Activated naive CD4-positive, alpha-beta T cell treated with anti-CD3 and anti-CD28 coated beads for 36 hours (primary cell): ENCODE data around the gene DLG2. TPM values are rescaled to one million over a fixed set of nuclear protein-coding genes. Genes with fewer than 3 reads are reported as not detected.

Experiments used
- CTCF ChIA-PET: fragments of 350-600 bp; sonication (Branson Sonifier 250); formaldehyde crosslinking; loops from one replicate; lab custom pipeline; 2021; ENCODE audit warnings: antibody characterized with exemption; lab: Charles Lee
- DNase-seq: peaks from one replicate; pipeline ENCODE4 v3.0.0-alpha.2; 2020
- H3K27ac Mint-ChIP-seq: one replicate; pipeline ENCODE4 v1.8.0; 2021; ENCODE audit warnings: mild to moderate bottlenecking, mixed read lengths
- H3K27me3 Mint-ChIP-seq: one replicate; pipeline ENCODE4 v1.8.0; 2021; ENCODE audit warnings: low read depth, mixed read lengths
- H3K36me3 Mint-ChIP-seq: one replicate; pipeline ENCODE4 v1.8.0; 2021; ENCODE audit warnings: low read depth, mixed read lengths
- H3K4me1 Mint-ChIP-seq: one replicate; pipeline ENCODE4 v1.8.0; 2021; ENCODE audit warnings: low read depth, mixed read lengths
- H3K4me3 Mint-ChIP-seq: one replicate; pipeline ENCODE4 v1.8.0; 2021; ENCODE audit warnings: mild to moderate bottlenecking, moderate library complexity, mixed read lengths
- H3K9me3 Mint-ChIP-seq: one replicate; pipeline ENCODE4 v1.8.0; 2021; ENCODE audit warnings: mixed read lengths
- intact Hi-C: fragments of 100-400 bp; cut with micrococcal nuclease; formaldehyde crosslinking; loops from one replicate; pipeline ENCODE4 v1.15.1; 2023
- total RNA-seq, 2 experiments: library from RNA; stranded (reverse); gene quantifications; one replicate each; pipeline ENCODE4 v1.2.3, GENCODE V29; 2021

Gene DLG2
- total RNA-seq, 2 experiments from 2014 or later, result 3.3 to 4.6 TPM

- H3K9me3 Mint-ChIP-seq, result no peaks in the 10 kb centered on the region
- no peak overlapping the region for H3K4me3 Mint-ChIP-seq
- DNase-seq, result no peak
- CTCF ChIA-PET, result interaction anchor here (0.6 kb wide), 1 partner anchor 184 kb away, joined by 3 read pairs; no protein-coding TSS in a partner anchor
- no peaks in the 10 kb centered on the region for H3K4me1 Mint-ChIP-seq
- intact Hi-C loops, result no loop called here
- no peak overlapping the region for H3K27ac Mint-ChIP-seq
- H3K27me3 Mint-ChIP-seq, result peaks cover 6% of the 10 kb centered on the region
- no peaks in the 10 kb centered on the region for H3K36me3 Mint-ChIP-seq
Observed at GRCh38 chr11:83493917-83494316, 2133.2 kb downstream of the DLG2 start.

- no peak for DNase-seq
- Mint-ChIP-seq H3K36me3 (no peaks in the 10 kb centered on the region), H3K4me1 (no peaks in the 10 kb centered on the region), H3K27me3 (peaks cover 8% of the 10 kb centered on the region), H3K27ac (no peak overlapping the region), H3K9me3 (no peaks in the 10 kb centered on the region), H3K4me3 (no peak overlapping the region)
- intact Hi-C loops, result no loop called here
- CTCF ChIA-PET, result no interaction called here
Observed at GRCh38 chr11:83493034-83493433, 2134.1 kb downstream of the DLG2 start.

- H3K27ac Mint-ChIP-seq, result no peak overlapping the region
- peaks cover 5% of the 10 kb centered on the region for H3K27me3 Mint-ChIP-seq
- no peak overlapping the region for H3K4me3 Mint-ChIP-seq
- CTCF ChIA-PET, result interaction anchor here (0.6 kb wide), 1 partner anchor 17 kb away, joined by 7 read pairs; no protein-coding TSS in a partner anchor
- H3K4me1 Mint-ChIP-seq, result no peaks in the 10 kb centered on the region
- H3K36me3 Mint-ChIP-seq, result no peaks in the 10 kb centered on the region
- intact Hi-C loops, result no loop called here
- DNase-seq, result no peak
- no peaks in the 10 kb centered on the region for H3K9me3 Mint-ChIP-seq
Observed at GRCh38 chr11:83483808-83484207, 2143.3 kb downstream of the DLG2 start.

- no peaks in the 10 kb centered on the region for H3K9me3 Mint-ChIP-seq
- CTCF ChIA-PET, result no interaction called here
- H3K4me3 Mint-ChIP-seq, result no peak overlapping the region
Observed at GRCh38 chr11:83480811-83481210, 2146.3 kb downstream of the DLG2 start.

GRCh38 chr11:83480251-83480650, 2146.9 kb downstream of the DLG2 start:
- Mint-ChIP-seq H3K27me3 (peaks cover 9% of the 10 kb centered on the region), H3K36me3 (no peaks in the 10 kb centered on the region), H3K4me1 (no peaks in the 10 kb centered on the region), H3K4me3 (no peak overlapping the region), H3K27ac (no peak overlapping the region), H3K9me3 (no peaks in the 10 kb centered on the region)
- intact Hi-C loops, result no loop called here
- no peak for DNase-seq
- CTCF ChIA-PET, result no interaction called here

More at GRCh38 chr11:83480811-83481210, 2146.3 kb downstream of the DLG2 start:
- intact Hi-C loops, result no loop called here
- Mint-ChIP-seq H3K36me3 (no peaks in the 10 kb centered on the region), H3K27ac (no peak overlapping the region), H3K27me3 (peaks cover 9% of the 10 kb centered on the region), H3K4me1 (no peaks in the 10 kb centered on the region)
- DNase-seq, result no peak

- CTCF ChIA-PET, result no interaction called here
- no peak for DNase-seq
- intact Hi-C loops, result no loop called here
- Mint-ChIP-seq H3K4me1 (no peaks in the 10 kb centered on the region), H3K4me3 (no peak overlapping the region), H3K27me3 (peaks cover 11% of the 10 kb centered on the region), H3K36me3 (no peaks in the 10 kb centered on the region), H3K9me3 (no peaks in the 10 kb centered on the region), H3K27ac (no peak overlapping the region)
Observed at GRCh38 chr11:83477772-83478171, 2149.4 kb downstream of the DLG2 start.

- no peaks in the 10 kb centered on the region for H3K9me3 Mint-ChIP-seq
- no peak overlapping the region for H3K27ac Mint-ChIP-seq
- no peaks in the 10 kb centered on the region for H3K4me1 Mint-ChIP-seq
- no peak overlapping the region for H3K4me3 Mint-ChIP-seq
- DNase-seq, result no peak
- H3K27me3 Mint-ChIP-seq, result peaks cover 11% of the 10 kb centered on the region
- CTCF ChIA-PET, result interaction anchor here (0.6 kb wide), 1 partner anchor 118 kb away, joined by 3 read pairs; no protein-coding TSS in a partner anchor
- H3K36me3 Mint-ChIP-seq, result no peaks in the 10 kb centered on the region
- intact Hi-C loops, result no loop called here
Observed at GRCh38 chr11:83475760-83476159, 2151.4 kb downstream of the DLG2 start.

GRCh38 chr11:83473743-83474142, 2153.4 kb downstream of the DLG2 start:
- no peak for DNase-seq
- Mint-ChIP-seq H3K4me3 (no peak overlapping the region), H3K27me3 (peaks cover 8% of the 10 kb centered on the region), H3K4me1 (no peaks in the 10 kb centered on the region), H3K9me3 (no peaks in the 10 kb centered on the region), H3K27ac (no peak overlapping the region), H3K36me3 (no peaks in the 10 kb centered on the region)
- CTCF ChIA-PET, result no interaction called here
- intact Hi-C loops, result no loop called here

GRCh38 chr11:83472806-83473205, 2154.3 kb downstream of the DLG2 start:
- CTCF ChIA-PET, result no interaction called here
- H3K4me3 Mint-ChIP-seq, result no peak overlapping the region
- H3K36me3 Mint-ChIP-seq, result no peaks in the 10 kb centered on the region
- H3K4me1 Mint-ChIP-seq, result no peaks in the 10 kb centered on the region
- intact Hi-C loops, result no loop called here
- H3K27ac Mint-ChIP-seq, result no peak overlapping the region
- H3K9me3 Mint-ChIP-seq, result no peaks in the 10 kb centered on the region
- peaks cover 4% of the 10 kb centered on the region for H3K27me3 Mint-ChIP-seq
- DNase-seq, result no peak

- Mint-ChIP-seq H3K4me1 (no peaks in the 10 kb centered on the region), H3K27ac (no peak overlapping the region), H3K4me3 (no peak overlapping the region), H3K9me3 (no peaks in the 10 kb centered on the region), H3K27me3 (peaks cover 2% of the 10 kb centered on the region), H3K36me3 (no peaks in the 10 kb centered on the region)
- no peak for DNase-seq
- intact Hi-C loops, result no loop called here
- CTCF ChIA-PET, result interaction anchor here (0.6 kb wide), 1 partner anchor 97 kb away, joined by 4 read pairs; no protein-coding TSS in a partner anchor
Observed at GRCh38 chr11:83471831-83472727, 2155.1 kb downstream of the DLG2 start.

GRCh38 chr11:83467837-83468236, 2159.3 kb downstream of the DLG2 start:
- Mint-ChIP-seq H3K27ac (no peak overlapping the region), H3K27me3 (peaks cover 2% of the 10 kb centered on the region), H3K9me3 (no peaks in the 10 kb centered on the region), H3K36me3 (no peaks in the 10 kb centered on the region), H3K4me3 (no peak overlapping the region), H3K4me1 (no peaks in the 10 kb centered on the region)
- intact Hi-C loops, result no loop called here
- CTCF ChIA-PET, result no interaction called here
- DNase-seq, result no peak

GRCh38 chr11:83464160-83464944, 2162.8 kb downstream of the DLG2 start:
- Mint-ChIP-seq H3K4me1 (no peaks in the 10 kb centered on the region), H3K9me3 (no peaks in the 10 kb centered on the region), H3K27me3 (peaks cover 2% of the 10 kb centered on the region), H3K4me3 (no peak overlapping the region), H3K27ac (no peak overlapping the region), H3K36me3 (no peaks in the 10 kb centered on the region)
- CTCF ChIA-PET, result no interaction called here
- no peak for DNase-seq
- intact Hi-C loops, result no loop called here
